ENCODE data around the gene NCOA4. TPM values are rescaled to one million over a fixed set of nuclear protein-coding genes. Genes with fewer than 3 reads are reported as not detected.

NCOA4 gene
- total and polyA plus RNA-seq, 7 donors = 63.3 to 165 (median 131) TPM

DNA sequence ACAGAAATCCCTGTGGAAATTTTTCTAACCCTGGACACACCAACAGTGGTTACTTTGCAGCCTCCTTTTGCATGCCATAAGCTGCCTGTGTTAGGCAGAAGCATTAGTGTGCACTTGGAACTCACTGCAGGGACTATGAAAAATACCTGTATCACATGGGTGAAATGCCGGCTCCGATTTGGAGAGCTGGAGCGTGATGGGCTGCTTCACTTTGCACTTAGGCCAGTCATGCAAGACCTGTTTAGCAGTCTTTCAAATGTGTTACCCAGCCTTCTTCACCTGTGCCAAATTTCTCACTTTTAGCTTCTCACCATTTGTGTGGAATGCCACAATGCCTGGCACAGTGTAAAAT, 11.3 kb downstream of the NCOA4 start:
- TF ChIP-seq, protein P1, sequence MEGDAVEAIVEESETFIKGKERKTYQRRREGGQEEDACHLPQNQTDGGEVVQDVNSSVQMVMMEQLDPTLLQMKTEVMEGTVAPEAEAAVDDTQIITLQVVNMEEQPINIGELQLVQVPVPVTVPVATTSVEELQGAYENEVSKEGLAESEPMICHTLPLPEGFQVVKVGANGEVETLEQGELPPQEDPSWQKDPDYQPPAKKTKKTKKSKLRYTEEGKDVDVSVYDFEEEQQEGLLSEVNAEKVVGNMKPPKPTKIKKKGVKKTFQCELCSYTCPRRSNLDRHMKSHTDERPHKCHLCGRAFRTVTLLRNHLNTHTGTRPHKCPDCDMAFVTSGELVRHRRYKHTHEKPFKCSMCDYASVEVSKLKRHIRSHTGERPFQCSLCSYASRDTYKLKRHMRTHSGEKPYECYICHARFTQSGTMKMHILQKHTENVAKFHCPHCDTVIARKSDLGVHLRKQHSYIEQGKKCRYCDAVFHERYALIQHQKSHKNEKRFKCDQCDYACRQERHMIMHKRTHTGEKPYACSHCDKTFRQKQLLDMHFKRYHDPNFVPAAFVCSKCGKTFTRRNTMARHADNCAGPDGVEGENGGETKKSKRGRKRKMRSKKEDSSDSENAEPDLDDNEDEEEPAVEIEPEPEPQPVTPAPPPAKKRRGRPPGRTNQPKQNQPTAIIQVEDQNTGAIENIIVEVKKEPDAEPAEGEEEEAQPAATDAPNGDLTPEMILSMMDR (IDR thresholded peaks at IDR 0.05) = no peak
- DNase-seq (no peak), ATAC-seq (no peak)
- H3K27ac ChIP-seq = peak overlapping the region; percentile 63
- H3K4me3 ChIP-seq = peak overlapping the region; percentile 81
- H3K9me3 ChIP-seq = no peaks in the 10 kb centered on the region
- no peaks in the 10 kb centered on the region for H3K27me3 ChIP-seq (ENCODE audit: insufficient read depth in 3 of 3, low read length in 2 of 3)
- WGBS, 3 donors = 28 to 45% (median 31%) methylated on average over 3 of the region's 3 CpGs
- H3K36me3 ChIP-seq (ENCODE audit: insufficient read depth in 1 of 2, low read depth in 1 of 2) = peaks cover 10 to 22% of the 10 kb centered on the region in 2 donors
- H3K4me1 ChIP-seq = peaks cover 81% of the 10 kb centered on the region
- intact Hi-C loops (cut with DNase I) = no loop called here

DNA sequence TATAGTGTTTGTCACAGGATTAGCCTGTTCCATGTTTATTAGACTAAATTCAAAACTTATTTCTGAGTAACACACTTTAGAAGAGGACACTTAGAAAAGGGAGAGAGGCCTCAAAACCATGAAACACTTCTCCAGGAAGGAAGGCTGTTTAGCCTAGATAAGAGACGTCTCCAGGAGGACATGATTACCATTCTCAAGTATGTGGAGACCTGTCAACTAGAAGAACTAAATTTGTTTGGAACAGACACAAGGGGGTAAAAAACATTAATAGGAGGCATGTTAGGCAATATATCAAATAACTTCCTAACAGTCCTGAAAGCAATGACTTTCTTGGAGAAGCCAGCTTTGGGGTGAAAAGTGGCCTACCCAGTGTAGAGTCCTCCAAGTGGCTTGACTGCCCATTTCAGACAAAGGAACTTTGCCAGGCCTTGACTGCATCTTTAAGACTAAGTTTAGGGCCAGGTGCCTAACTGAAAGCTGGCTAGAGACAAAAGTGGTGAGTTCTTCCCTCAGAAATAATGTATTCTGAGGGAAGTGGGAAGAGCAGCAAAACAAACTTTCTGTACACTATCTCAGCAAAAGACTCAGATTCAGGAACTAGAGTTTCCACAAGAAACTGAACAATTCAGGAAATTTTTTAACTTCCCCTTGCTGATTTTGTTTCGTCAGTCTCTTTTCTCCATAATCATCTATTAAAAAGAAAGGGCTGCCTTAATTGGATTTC, 11.8 kb downstream of the NCOA4 start:
- Histone ChIP-seq H3K4me1 (peaks cover 76% of the 10 kb centered on the region), H3K27ac (peak overlapping the region; percentile 13)
- WGBS, 3 donors = 36 to 46% (median 39%) methylated on average over 2 of the region's 2 CpGs

DNA sequence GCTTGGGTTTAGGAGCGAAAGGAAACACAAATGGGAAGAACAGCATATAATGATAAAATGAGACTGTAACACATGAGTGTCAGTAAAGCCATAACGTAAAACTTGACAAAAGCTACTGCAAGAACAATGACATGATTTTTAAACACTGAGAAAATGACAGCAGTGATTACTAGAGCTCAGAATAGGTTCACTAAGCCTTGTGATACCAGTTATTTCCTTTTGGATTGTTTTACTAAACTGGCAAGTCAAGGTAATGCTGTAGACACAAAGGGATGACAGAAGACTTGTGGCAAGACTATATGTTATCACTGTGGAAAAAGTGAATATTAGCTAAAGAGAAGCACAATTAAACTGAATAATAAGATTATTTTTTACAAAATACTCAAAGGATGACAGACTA, 12.7 kb downstream of the NCOA4 start:
- no peak for DNase-seq
- Histone ChIP-seq H3K4me1 (peaks cover 72% of the 10 kb centered on the region), H3K27ac (peak overlapping the region; percentile 13)

More for the DNA sequence above, 11.8 kb downstream of the NCOA4 start:
- TF ChIP-seq, protein P1 (IDR thresholded peaks at IDR 0.05) = no peak
- no peaks in the 10 kb centered on the region for H3K27me3 ChIP-seq (ENCODE audit: insufficient read depth in 3 of 3, low read length in 2 of 3)
- peak overlapping the region; percentile 81 for H3K4me3 ChIP-seq
- no peaks in the 10 kb centered on the region for H3K9me3 ChIP-seq
- peaks cover 11 to 27% of the 10 kb centered on the region in 2 donors for H3K36me3 ChIP-seq (ENCODE audit: insufficient read depth in 1 of 2, low read depth in 1 of 2)
- DNase-seq (no peak), ATAC-seq (no peak)
- intact Hi-C loops (cut with DNase I) = no loop called here

DNA sequence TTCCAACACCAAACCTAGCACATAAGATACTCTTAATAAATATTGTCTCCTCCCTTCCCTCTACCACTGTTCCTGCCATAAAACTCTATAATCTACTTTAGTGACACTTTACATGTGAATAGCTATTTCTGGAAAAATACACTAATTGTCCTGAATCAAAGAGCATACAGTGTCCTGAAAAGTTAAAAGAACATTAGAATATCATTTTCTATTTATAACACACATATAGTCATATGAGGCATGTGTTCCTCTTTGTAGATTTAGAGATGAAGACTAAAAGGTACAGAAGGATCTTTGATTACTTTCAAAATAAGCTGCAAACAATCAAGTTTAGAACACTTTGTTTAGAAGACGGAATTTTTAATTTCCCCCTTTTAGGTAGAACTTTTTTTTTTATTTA, 13.6 kb downstream of the NCOA4 start:
- ATAC-seq (peak; percentile 30 to 81 (median 54)), DNase-seq (no peak)
- no peaks in the 10 kb centered on the region for H3K27me3 ChIP-seq (ENCODE audit: insufficient read depth in 3 of 3, low read length in 2 of 3)
- H3K4me1 ChIP-seq = peaks cover 62% of the 10 kb centered on the region
- H3K4me3 ChIP-seq = no peak overlapping the region
- no peaks in the 10 kb centered on the region for H3K9me3 ChIP-seq
- TF ChIP-seq, protein P1 (IDR thresholded peaks at IDR 0.05) = no peak
- WGBS, 3 donors = 90 to 94% (median 90%) methylated on average over 1 of the region's 1 CpG
- peak overlapping the region; percentile 65 for H3K27ac ChIP-seq
- peaks cover 11 to 45% of the 10 kb centered on the region in 2 donors for H3K36me3 ChIP-seq (ENCODE audit: insufficient read depth in 1 of 2, low read depth in 1 of 2)
- intact Hi-C loops (cut with DNase I) = no loop called here

More for the DNA sequence above, 12.7 kb downstream of the NCOA4 start:
- intact Hi-C loops (cut with DNase I) = no loop called here
- Histone ChIP-seq H3K36me3 (ENCODE audit: insufficient read depth in 1 of 2, low read depth in 1 of 2) (peaks cover 11 to 36% of the 10 kb centered on the region in 2 donors), H3K4me3 (no peak overlapping the region), H3K9me3 (no peaks in the 10 kb centered on the region), H3K27me3 (ENCODE audit: insufficient read depth in 3 of 3, low read length in 2 of 3) (no peaks in the 10 kb centered on the region)
- TF ChIP-seq, protein P1 (IDR thresholded peaks at IDR 0.05) = no peak
- WGBS, 3 donors = 87 to 92% (median 88%) methylated on average over 2 of the region's 2 CpGs
- no peak for ATAC-seq

Measured in psoas muscle (tissue), 8 donors.